IMR-90 (cell line): ENCODE data around the gene SYS1.

Experiments
- CEBPB ChIP-seq: IDR thresholded peaks from 2 replicates; pipeline ENCODE4 v1.6.1; 2012; ENCODE audit warnings: low read depth, low read length, improper control_type of control experiment
- CTCF ChIP-seq: conservative IDR thresholded peaks from 2 replicates; pipeline ENCODE4 v1.5.1; 2012; ENCODE audit warnings: mild to moderate bottlenecking, low read depth, low read length, improper control_type of control experiment
- MXI1 ChIP-seq: IDR thresholded peaks from 2 replicates; pipeline ENCODE4 v1.6.1; 2012; ENCODE audit warnings: low read depth, mild to moderate bottlenecking, low read length, moderate library complexity, borderline replicate concordance
- POLR2A ChIP-seq: IDR thresholded peaks from 2 replicates; pipeline ENCODE4 v1.6.1; 2012; ENCODE audit warnings: mild to moderate bottlenecking, low read depth, low read length
- RCOR1 ChIP-seq: IDR thresholded peaks from 2 replicates; pipeline ENCODE4 v1.6.1; 2012; ENCODE audit warnings: mild to moderate bottlenecking, low read length, improper control_type of control experiment; ENCODE audit not compliant: insufficient replicate concordance
- USF2 ChIP-seq: fragments of 150-350 bp; IDR thresholded peaks from 2 replicates; pipeline ENCODE4 v1.6.1; 2017; ENCODE audit warnings: mild to moderate bottlenecking, antibody characterized with exemption, low read length, low read depth

- TF ChIP-seq CEBPB (no peak), MXI1 (no peak), CTCF (no peak), RCOR1 (no peak), POLR2A (no peak), USF2 (no peak)
Measured at GRCh38 chr20:45367126-45367525, 4.2 kb downstream of the SYS1 start.
